Testis (tissue), 2 donors: ENCODE data around the gene CCT7.

Experiments used
- POLR2A ChIP-seq: fragments of 450-650 bp; IDR thresholded peaks from one replicate; pipeline ENCODE4 v1.6.1; 2017; ENCODE audit warnings: antibody characterized with exemption, mild to moderate bottlenecking, moderate library complexity
- TF ChIP-seq, protein P1 (sequence below), 3 experiments: fragments of 450-650 bp in 2 of 3; fragments of 200-600 bp in 1 of 3; sonication (generic) in 1 of 3; IDR thresholded peaks; one replicate each; pipeline ENCODE4 v1.5.1; 2016 to 2019; ENCODE audit warnings: antibody characterized with exemption in 3 of 3, mild to moderate bottlenecking in 2 of 3, moderate library complexity in 1 of 3

DNA sequence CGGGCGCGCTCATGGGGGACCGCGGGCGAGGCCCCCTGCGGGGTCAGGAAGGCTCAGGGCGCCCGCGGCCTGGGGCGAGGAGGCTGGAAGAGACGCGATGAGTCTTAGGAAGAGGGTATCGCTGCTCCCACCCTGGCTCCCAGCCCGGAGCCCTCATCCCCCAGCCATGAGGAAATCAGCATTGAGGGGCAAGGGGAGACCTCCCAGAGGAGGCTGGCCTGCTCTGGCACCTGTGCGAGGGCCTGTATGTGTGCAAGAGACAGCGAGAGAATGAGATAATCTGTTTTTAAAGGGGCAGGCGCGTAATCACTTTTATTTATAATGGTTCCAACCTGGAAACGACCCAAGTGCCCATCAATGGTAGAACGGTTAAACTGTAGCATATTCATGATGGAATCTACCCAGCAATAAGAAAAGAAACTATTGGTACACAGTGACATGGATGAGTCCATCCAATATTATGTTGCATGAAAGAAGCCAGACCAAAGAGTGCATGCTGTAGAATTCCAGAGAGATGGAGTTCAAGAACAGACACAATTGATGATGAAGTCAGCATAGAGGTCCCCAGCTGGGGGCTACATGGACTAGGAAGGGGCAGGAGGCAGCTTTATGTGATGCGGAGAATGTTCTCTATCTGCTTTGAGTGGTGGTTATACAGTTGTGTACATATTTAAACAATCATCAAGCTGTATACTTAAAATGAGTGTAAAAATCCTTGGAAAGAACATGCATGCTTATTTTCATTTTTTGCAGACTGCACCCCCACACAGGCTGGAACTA, 35.8 kb downstream of the CCT7 start:
- TF ChIP-seq, protein P1, sequence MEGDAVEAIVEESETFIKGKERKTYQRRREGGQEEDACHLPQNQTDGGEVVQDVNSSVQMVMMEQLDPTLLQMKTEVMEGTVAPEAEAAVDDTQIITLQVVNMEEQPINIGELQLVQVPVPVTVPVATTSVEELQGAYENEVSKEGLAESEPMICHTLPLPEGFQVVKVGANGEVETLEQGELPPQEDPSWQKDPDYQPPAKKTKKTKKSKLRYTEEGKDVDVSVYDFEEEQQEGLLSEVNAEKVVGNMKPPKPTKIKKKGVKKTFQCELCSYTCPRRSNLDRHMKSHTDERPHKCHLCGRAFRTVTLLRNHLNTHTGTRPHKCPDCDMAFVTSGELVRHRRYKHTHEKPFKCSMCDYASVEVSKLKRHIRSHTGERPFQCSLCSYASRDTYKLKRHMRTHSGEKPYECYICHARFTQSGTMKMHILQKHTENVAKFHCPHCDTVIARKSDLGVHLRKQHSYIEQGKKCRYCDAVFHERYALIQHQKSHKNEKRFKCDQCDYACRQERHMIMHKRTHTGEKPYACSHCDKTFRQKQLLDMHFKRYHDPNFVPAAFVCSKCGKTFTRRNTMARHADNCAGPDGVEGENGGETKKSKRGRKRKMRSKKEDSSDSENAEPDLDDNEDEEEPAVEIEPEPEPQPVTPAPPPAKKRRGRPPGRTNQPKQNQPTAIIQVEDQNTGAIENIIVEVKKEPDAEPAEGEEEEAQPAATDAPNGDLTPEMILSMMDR (IDR thresholded peaks at IDR 0.05): no peak
- no peak for TF ChIP-seq POLR2A
